Measurements from ENCODE around the gene TMEM108. TPM values are rescaled to one million over a fixed set of nuclear protein-coding genes. Genes with fewer than 3 reads are reported as not detected.

The TMEM108 gene
- total RNA-seq, 3 donors from 2014 or later: not detected

DNA sequence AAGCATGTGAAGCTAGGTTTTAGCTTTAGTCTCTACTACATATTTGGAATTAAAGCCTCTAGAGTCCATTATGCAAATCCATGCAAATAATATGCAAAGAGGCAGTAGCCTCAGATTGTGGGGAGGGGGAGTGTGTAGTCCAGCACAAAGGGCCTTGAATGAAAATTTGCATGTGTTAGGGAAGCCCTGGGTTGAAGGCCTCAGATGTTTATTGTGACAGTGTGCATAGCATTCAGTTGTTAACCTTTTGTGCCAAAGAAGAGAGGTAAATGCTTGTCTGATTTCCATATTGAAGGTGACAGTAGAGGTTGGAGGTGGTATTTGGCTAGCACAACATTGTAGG lies 337.2 kb downstream of the TMEM108 start:
- H3K9me3 Mint-ChIP-seq: no peaks in the 10 kb centered on the region
- no peaks in the 10 kb centered on the region for H3K27me3 Mint-ChIP-seq (ENCODE audit: low read depth)
- ATAC-seq: no peak
- no peaks in the 10 kb centered on the region for H3K4me1 Mint-ChIP-seq (ENCODE audit: low read depth)
- no peak overlapping the region for H3K4me3 Mint-ChIP-seq
- no peak for DNase-seq
- no peaks in the 10 kb centered on the region for H3K36me3 Mint-ChIP-seq (ENCODE audit: insufficient read depth)

DNA sequence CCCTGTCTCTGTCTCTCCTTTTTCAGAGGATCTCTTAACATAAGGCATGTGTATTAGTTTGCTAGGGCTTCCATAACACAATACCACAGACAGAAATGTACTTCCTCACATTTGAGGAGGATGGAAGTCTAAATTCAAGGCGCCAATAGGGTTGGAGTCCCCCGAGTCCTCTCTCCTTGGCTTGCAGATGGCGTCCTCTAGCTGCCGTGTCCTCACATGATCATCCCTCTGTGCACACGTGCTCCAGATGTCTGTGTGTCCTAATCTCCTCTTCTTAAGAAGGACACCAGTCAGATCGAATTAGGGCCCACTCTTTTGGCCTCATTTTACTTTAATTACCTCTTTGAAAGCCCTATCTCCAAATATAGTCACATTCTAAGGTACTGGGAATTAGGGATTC lies 338.6 kb downstream of the TMEM108 start:
- ATAC-seq: no peak

DNA sequence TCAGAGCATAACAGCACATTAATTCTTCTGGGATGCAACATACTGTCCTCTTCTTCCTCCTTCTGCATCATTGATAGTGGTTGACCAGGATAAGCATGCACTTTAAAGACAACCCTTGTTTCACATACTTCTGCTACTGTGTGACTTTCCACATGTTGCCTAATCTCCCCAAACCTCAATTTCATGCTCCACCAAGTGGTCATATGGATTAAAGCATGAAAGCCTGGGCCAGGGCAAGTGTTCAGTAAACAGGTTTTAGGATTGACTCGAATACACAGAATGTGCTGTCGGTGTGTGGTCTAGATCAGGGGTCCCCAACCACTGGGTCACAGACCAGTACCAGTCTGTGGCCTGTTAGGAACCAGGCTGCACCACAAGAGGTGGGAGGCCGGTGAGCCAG lies 339.2 kb downstream of the TMEM108 start:
- Mint-ChIP-seq H3K4me3 (no peak overlapping the region), H3K9me3 (no peaks in the 10 kb centered on the region), H3K4me1 (ENCODE audit: low read depth) (no peaks in the 10 kb centered on the region), H3K36me3 (ENCODE audit: insufficient read depth) (no peaks in the 10 kb centered on the region), H3K27me3 (ENCODE audit: low read depth) (no peaks in the 10 kb centered on the region)
- ATAC-seq (no peak), DNase-seq (no peak)

More for the DNA sequence above, 338.6 kb downstream of the TMEM108 start:
- Mint-ChIP-seq H3K9me3 (no peaks in the 10 kb centered on the region), H3K36me3 (ENCODE audit: insufficient read depth) (no peaks in the 10 kb centered on the region), H3K4me1 (ENCODE audit: low read depth) (no peaks in the 10 kb centered on the region), H3K27me3 (ENCODE audit: low read depth) (no peaks in the 10 kb centered on the region), H3K4me3 (no peak overlapping the region)
- DNase-seq: no peak

DNA sequence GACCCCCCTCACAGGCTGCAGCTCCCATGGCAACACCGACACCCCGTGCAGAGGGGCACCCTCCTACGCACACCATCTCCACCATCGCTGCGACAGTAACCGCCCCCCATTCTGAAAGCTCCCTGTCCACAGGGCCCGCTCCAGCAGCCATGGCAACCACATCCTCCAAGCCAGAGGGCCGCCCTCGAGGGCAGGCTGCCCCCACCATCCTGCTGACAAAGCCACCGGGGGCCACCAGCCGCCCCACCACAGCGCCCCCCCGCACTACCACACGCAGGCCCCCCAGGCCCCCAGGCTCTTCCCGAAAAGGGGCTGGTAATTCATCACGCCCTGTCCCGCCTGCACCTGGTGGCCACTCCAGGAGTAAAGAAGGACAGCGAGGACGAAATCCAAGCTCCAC lies 341.7 kb downstream of the TMEM108 start:
- no peak for ATAC-seq
- no peak for DNase-seq
- Mint-ChIP-seq H3K4me1 (ENCODE audit: low read depth) (no peaks in the 10 kb centered on the region), H3K4me3 (no peak overlapping the region), H3K36me3 (ENCODE audit: insufficient read depth) (no peaks in the 10 kb centered on the region), H3K9me3 (no peaks in the 10 kb centered on the region), H3K27me3 (ENCODE audit: low read depth) (no peaks in the 10 kb centered on the region)

DNA sequence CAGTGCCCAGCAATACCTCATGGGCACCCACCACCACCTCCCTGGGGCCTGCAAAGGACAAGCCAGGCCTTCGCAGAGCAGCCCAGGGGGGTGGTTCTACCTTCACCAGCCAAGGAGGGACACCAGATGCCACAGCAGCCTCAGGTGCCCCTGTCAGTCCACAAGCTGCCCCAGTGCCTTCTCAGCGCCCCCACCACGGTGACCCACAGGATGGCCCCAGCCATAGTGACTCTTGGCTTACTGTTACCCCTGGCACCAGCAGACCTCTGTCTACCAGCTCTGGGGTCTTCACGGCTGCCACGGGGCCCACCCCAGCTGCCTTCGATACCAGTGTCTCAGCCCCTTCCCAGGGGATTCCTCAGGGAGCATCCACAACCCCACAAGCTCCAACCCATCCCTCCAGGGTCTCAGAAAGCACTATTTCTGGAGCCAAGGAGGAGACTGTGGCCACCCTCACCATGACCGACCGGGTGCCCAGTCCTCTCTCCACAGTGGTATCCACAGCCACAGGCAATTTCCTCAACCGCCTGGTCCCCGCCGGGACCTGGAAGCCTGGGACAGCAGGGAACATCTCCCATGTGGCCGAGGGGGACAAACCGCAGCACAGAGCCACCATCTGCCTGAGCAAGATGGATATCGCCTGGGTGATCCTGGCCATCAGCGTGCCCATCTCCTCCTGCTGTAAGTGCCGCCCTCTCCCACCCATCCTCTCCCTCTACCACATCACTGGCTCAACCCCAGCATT lies 342.5 kb downstream of the TMEM108 start:
- H3K27me3 Mint-ChIP-seq (ENCODE audit: low read depth): peaks cover 2% of the 10 kb centered on the region
- H3K36me3 Mint-ChIP-seq (ENCODE audit: insufficient read depth): no peaks in the 10 kb centered on the region
- ATAC-seq: no peak
- no peaks in the 10 kb centered on the region for H3K9me3 Mint-ChIP-seq
- no peak for DNase-seq
- H3K4me1 Mint-ChIP-seq (ENCODE audit: low read depth): no peaks in the 10 kb centered on the region
- no peak overlapping the region for H3K4me3 Mint-ChIP-seq

DNA sequence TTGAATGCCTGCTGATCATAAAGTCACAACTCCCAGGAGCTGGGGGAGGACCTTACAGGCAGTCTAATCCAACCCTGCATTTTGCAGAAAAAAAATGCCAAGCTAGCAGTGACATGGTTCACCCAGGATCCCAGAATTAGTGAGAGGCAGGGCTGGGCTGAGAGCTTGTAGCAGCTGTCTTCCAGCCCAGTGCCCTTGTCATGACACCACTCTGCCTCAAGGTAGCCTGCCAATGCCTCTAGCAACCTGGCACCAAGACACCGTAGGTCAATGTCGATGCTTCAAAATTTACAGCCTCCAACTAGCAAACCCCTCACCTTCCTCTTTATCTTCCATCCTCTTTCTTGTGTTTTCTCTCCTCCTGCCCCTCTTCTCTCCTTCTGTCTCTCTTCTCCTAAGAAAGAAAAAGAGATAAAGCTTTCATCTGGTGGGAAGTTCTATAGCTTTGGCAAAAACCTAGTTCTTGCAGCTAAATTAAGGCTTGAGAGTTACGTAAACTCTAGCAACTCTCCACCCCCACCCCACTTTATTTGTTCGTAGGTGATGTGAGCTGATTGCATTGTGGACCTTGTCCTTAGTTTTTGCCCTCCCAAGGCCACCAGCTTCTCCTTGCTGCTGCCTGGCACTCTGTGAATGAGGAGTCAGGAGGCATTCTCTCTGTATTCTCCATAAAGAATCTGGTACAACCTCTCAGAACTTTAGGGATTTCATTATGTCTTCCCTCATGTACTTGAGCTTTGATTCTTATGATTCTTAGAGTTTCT lies 343.3 kb downstream of the TMEM108 start:
- H3K27me3 Mint-ChIP-seq (ENCODE audit: low read depth): peaks cover 2% of the 10 kb centered on the region
- no peak for DNase-seq
- no peak overlapping the region for H3K4me3 Mint-ChIP-seq
- no peaks in the 10 kb centered on the region for H3K4me1 Mint-ChIP-seq (ENCODE audit: low read depth)
- H3K9me3 Mint-ChIP-seq: no peaks in the 10 kb centered on the region
- H3K36me3 Mint-ChIP-seq (ENCODE audit: insufficient read depth): no peaks in the 10 kb centered on the region
- no peak for ATAC-seq

DNA sequence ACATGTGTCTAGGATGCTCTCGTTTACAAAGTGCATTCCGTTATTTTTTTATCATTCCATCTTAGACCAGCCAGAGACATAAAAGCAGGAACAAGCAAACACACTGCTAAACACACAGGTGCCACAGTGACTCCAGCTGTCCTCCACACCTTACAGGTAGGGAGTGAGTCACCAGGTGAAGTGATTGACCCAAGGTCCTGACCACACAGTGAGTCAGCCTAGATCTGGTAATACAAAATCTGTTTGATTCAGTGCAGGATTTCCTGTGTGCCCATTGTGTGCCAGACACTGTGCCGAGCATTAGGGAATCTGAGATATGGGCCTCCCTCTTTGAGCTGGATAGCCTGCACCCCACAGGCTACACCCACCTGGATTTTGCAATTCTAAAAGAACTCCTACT lies 345.0 kb downstream of the TMEM108 start:
- Mint-ChIP-seq H3K9me3 (no peaks in the 10 kb centered on the region), H3K4me3 (no peak overlapping the region), H3K4me1 (ENCODE audit: low read depth) (no peaks in the 10 kb centered on the region), H3K36me3 (ENCODE audit: insufficient read depth) (no peaks in the 10 kb centered on the region), H3K27me3 (ENCODE audit: low read depth) (peaks cover 2% of the 10 kb centered on the region)
- no peak for ATAC-seq
- DNase-seq: no peak

DNA sequence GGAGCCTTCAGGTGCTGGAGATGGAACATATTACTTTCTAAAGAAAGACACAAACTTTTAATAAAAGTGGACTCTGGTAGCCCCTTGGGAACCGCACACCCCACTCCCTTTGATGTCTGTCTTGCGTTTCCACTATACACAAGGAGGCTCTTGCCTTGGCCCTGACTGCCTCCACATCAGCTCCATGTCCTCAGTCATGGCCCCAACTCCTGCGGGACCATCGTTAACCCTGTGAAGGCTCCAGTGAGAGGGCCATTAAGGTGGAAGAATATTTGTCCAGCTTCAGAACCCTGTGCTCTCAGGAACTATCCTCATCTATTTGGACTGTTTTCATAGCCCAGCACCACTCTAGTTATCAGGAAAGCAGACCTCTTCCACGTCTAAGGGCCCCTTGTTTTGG lies 345.6 kb downstream of the TMEM108 start:
- peaks cover 2% of the 10 kb centered on the region for H3K27me3 Mint-ChIP-seq (ENCODE audit: low read depth)
- no peaks in the 10 kb centered on the region for H3K4me1 Mint-ChIP-seq (ENCODE audit: low read depth)
- H3K36me3 Mint-ChIP-seq (ENCODE audit: insufficient read depth): no peaks in the 10 kb centered on the region
- DNase-seq: no peak
- H3K4me3 Mint-ChIP-seq: no peak overlapping the region
- no peaks in the 10 kb centered on the region for H3K9me3 Mint-ChIP-seq
- no peak for ATAC-seq

DNA sequence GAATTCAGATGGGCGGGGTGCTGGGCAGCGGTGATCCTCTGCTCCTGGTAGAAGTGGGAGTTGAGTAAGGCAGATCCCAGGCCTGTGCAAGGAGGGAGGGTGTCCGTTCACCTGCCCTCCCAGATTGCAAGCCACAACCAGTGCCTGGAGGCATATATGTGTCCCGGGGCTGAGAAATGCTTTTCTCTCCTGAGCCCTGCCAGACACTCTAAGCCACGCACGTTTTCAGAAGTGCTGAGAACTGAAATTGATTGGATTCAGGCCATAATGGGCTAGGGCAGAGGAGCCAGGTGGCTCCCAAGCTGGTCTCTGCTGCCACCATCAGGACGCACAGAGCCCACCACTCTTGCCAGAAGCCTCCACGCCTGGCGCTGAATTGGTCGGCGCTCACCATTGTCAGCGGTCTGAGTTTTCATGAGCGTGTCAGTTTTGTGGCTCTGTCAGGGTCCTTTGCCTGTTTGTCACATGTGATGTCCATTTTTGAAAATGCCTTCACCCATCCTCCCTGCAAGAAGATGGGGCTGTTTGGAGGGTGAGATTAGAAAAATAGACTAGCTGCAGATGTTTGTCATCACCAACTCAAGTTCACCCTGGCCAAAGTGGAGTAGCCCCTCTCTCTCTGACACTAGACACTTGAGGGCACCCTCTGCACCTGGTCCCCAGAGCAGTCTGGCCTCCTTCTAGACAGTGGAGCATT lies 346.3 kb downstream of the TMEM108 start:
- no peaks in the 10 kb centered on the region for H3K36me3 Mint-ChIP-seq (ENCODE audit: insufficient read depth)
- H3K9me3 Mint-ChIP-seq: no peaks in the 10 kb centered on the region
- DNase-seq: no peak
- peaks cover 2% of the 10 kb centered on the region for H3K27me3 Mint-ChIP-seq (ENCODE audit: low read depth)
- no peaks in the 10 kb centered on the region for H3K4me1 Mint-ChIP-seq (ENCODE audit: low read depth)
- ATAC-seq: peak in 1 of 2 donors; percentile 41
- H3K4me3 Mint-ChIP-seq: no peak overlapping the region

DNA sequence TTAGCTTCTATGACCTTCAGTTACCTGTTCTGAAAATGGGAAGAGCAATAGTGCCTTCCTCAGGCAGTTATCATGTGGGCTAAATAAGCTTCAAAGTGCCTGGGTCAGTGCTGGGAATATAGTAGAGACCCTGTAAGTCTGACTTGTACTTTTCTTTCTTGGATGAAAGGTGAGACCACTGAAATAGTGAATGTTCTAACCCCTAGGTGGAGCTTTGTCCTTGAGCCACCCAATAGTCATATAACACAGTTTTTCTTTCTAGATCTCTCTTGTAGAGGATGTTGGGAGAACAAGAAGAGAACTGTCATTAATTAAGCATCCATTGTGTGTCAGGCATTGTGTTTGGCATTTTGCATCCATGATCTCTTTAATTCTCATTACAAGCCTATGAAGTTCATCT lies 348.7 kb downstream of the TMEM108 start:
- no peaks in the 10 kb centered on the region for H3K36me3 Mint-ChIP-seq (ENCODE audit: insufficient read depth)
- H3K9me3 Mint-ChIP-seq: no peaks in the 10 kb centered on the region
- no peak for DNase-seq

DNA sequence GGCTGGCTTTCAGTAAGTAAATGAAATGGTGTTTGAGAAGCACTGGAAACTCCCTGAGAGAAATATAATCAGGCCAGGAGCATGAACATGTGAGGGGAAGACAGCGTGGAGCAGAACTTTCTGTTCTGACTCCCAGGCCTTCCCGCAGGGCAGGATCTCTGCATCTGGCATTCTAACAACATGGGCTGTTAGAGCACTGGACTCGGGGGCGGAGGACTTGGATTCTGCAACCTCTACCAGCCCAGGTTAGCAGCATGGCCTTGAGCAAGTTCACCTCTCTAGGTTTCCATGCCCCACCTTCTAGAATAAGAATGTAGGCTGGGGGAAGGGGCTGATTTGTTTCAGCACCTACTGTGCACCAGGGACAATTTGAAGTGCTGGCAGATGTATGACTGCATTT lies 349.1 kb downstream of the TMEM108 start:
- Mint-ChIP-seq H3K27me3 (ENCODE audit: low read depth) (peaks cover 2% of the 10 kb centered on the region), H3K9me3 (no peaks in the 10 kb centered on the region), H3K36me3 (ENCODE audit: insufficient read depth) (no peaks in the 10 kb centered on the region), H3K4me1 (ENCODE audit: low read depth) (no peaks in the 10 kb centered on the region), H3K4me3 (no peak overlapping the region)
- DNase-seq: no peak
- no peak for ATAC-seq

More for the DNA sequence above, 348.7 kb downstream of the TMEM108 start:
- Mint-ChIP-seq H3K4me1 (ENCODE audit: low read depth) (no peaks in the 10 kb centered on the region), H3K4me3 (no peak overlapping the region), H3K27me3 (ENCODE audit: low read depth) (peaks cover 2% of the 10 kb centered on the region)
- no peak for ATAC-seq

DNA sequence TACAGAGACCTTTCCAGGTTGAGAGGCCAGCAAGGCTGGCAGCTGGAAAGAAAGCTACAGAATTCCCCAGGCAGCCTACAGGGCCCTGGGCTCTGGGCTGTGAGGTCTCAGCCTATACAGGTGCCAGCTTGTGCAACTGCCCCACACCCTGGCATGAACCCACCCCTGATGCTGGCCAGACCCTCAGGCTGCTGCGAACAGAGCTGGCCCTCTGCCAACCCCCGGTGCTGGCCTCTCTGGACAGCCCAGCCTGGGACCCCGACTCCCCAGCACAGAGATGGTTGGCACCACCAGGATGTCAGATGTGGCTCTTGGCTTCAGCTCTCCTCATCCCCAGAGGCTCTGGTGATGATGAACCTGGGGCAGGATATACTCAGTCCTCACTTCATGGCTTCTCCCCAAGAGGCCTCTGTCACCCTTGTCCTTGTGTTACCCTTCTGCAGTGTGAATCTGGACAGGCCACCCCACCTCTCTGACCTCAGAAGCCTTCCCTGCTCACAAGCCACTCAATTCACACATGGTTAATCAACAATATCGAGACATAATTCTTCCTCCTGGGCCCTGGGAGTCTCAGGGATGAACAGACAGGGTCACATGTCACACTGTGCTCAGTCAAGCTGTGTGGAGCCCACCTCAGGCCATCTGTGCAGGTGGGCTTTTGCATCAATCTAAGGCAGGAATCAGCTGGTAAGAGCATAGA lies 350.7 kb downstream of the TMEM108 start:
- H3K27me3 Mint-ChIP-seq (ENCODE audit: low read depth): peaks cover 2% of the 10 kb centered on the region

DNA sequence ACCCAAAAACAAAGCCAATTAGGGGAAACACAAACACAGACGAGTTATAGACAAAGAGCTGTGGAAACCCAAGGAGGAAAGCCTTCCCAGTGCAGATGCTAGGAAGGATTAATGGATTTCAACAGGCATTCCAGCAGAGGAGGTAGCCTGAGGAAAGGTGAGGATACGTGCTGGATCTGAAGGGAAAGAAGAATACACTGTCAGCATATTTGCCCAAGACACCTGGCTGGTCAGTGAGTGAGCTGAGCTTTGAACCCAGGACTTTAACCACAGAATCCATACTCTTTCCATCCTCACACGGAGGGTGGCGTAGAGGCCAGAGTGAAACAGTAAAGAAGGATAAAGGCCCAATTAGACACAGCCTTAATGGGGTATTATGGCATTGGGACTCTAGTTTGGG lies 352.5 kb downstream of the TMEM108 start:
- Mint-ChIP-seq H3K4me3 (no peak overlapping the region), H3K4me1 (ENCODE audit: low read depth) (peaks cover 2% of the 10 kb centered on the region), H3K9me3 (no peaks in the 10 kb centered on the region), H3K36me3 (ENCODE audit: insufficient read depth) (no peaks in the 10 kb centered on the region), H3K27me3 (ENCODE audit: low read depth) (no peaks in the 10 kb centered on the region)
- ATAC-seq: no peak
- no peak for DNase-seq

More for the DNA sequence above, 350.7 kb downstream of the TMEM108 start:
- ATAC-seq: no peak
- H3K36me3 Mint-ChIP-seq (ENCODE audit: insufficient read depth): no peaks in the 10 kb centered on the region
- H3K4me3 Mint-ChIP-seq: no peak overlapping the region
- no peaks in the 10 kb centered on the region for H3K4me1 Mint-ChIP-seq (ENCODE audit: low read depth)
- no peaks in the 10 kb centered on the region for H3K9me3 Mint-ChIP-seq
- DNase-seq: no peak

DNA sequence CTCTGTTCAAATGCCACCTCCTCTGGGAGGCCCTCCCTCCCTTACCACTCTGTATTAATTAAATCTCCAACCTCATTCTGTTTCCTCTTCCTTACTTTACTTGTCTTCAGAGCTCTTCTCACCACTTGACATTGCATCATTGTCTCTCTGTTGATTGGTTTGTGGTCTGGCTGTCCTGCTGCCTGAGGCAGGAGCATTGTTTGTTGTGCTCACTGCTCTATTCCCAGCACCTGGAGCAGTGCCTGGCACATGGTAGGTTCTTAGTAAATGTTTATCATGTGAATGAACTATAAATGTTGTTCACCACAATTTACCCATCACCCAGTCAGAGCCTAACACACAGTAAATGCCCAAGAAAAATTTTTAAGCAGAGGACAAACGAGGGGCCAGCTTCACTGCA lies 355.0 kb downstream of the TMEM108 start:
- Mint-ChIP-seq H3K27me3 (ENCODE audit: low read depth) (no peaks in the 10 kb centered on the region), H3K36me3 (ENCODE audit: insufficient read depth) (no peaks in the 10 kb centered on the region), H3K9me3 (no peaks in the 10 kb centered on the region), H3K4me1 (ENCODE audit: low read depth) (peaks cover 2% of the 10 kb centered on the region), H3K4me3 (no peak overlapping the region)
- ATAC-seq: no peak
- DNase-seq: no peak
